HepG2 (cell line): Measurements from ENCODE around the gene KIF3A. TPM values are rescaled to one million over a fixed set of nuclear protein-coding genes. Genes with fewer than 3 reads are reported as not detected.

Source experiments
- ATAC-seq: fragments of 200-7000 bp; cut with Tn5 transposase; 3 replicates; pipeline ENCODE4 v1.9.1; 2020; ENCODE audit warnings: mild to moderate bottlenecking, moderate library complexity
- BruUV-seq: library from RNA; stranded (reverse); fragments of 400-500 nt; replicated peaks from 2 replicates; lab custom pipeline; 2021; lab: Mats Ljungman, UMichigan
- CTCF ChIA-PET: fragments of 300-600 bp; formaldehyde crosslinking; extraction: SDS; loops from one replicate; lab custom pipeline; 2021; ENCODE audit warnings: low total read pairs, inconsistent platforms, low intra/inter-chr PET ratio; lab: Yijun Ruan, JAX
- POLR2A ChIA-PET: fragments of 350-600 bp; sonication (Branson Sonifier 250); formaldehyde crosslinking; loops from one replicate; lab custom pipeline; 2020; ENCODE audit warnings: antibody characterized with exemption, inconsistent platforms; lab: Yijun Ruan, JAX
- DNase-seq: peaks from one replicate; pipeline ENCODE4 v3.0.0-alpha.2; 2015; ENCODE audit warnings: low spot score
- FAIRE-seq: peaks from 3 replicates; lab custom pipeline; 2011; peaks lifted over from hg19 to GRCh38; lab: Jason Lieb, UNC
- H2AFZ ChIP-seq: one replicate; pipeline ENCODE4 v1.6.1; 2011; ENCODE audit warnings: low read length, inconsistent platforms
- H3K27ac ChIP-seq: fragments of 300-600 bp; 3 replicates; pipeline ENCODE4 v1.8.0; 2011; ENCODE audit warnings: mixed run types, mild to moderate bottlenecking, mixed read lengths, low read length, inconsistent platforms; ENCODE audit not compliant: insufficient read depth; ENCODE audit errors: extremely low read length
- H3K27me3 ChIP-seq, 2 experiments: fragments of 200-600 bp in 1 of 2; 2 replicates in 1 of 2; 3 replicates in 1 of 2; pipeline versions ENCODE4 v1.6.0 to v1.8.0; 2011; ENCODE audit warnings: low read length in 2 of 2, mild to moderate bottlenecking in 2 of 2, moderate library complexity in 2 of 2, inconsistent platforms in 1 of 2; ENCODE audit not compliant: insufficient read depth in 2 of 2, control insufficient read depth in 1 of 2
- H3K36me3 ChIP-seq, 2 experiments: fragments of 200-600 bp in 1 of 2; replicated peaks in 1 of 2; 2 replicates in 1 of 2; 3 replicates in 1 of 2; pipeline versions ENCODE4 v1.5.1 to v1.8.0; 2011; ENCODE audit warnings: low read length in 2 of 2, inconsistent platforms in 1 of 2; ENCODE audit not compliant: insufficient read depth in 2 of 2, control insufficient read depth in 1 of 2
- H3K4me1 ChIP-seq: 2 replicates; pipeline ENCODE4 v1.5.1; 2012; ENCODE audit warnings: low read length, inconsistent platforms; ENCODE audit not compliant: insufficient read depth
- H3K4me2 ChIP-seq: 2 replicates; pipeline ENCODE4 v1.6.0; 2011; ENCODE audit warnings: low read depth, low read length, inconsistent platforms
- H3K4me3 ChIP-seq, 3 experiments: fragments of 200-600 bp in 1 of 3; sonication (generic), shearing (Covaris generic) in 1 of 3; replicated peaks in 1 of 3; 2 replicates each; pipeline ENCODE4 v1.5.1; 2011 to 2016; ENCODE audit warnings: low read length in 3 of 3, inconsistent platforms in 2 of 3, low read depth in 2 of 3, mild to moderate bottlenecking in 2 of 3, control low read depth in 1 of 3, mixed read lengths in 1 of 3; ENCODE audit not compliant: insufficient read depth in 1 of 3
- H3K79me2 ChIP-seq: one replicate; pipeline ENCODE4 v1.6.1; 2011; ENCODE audit warnings: low read length, inconsistent platforms; ENCODE audit not compliant: insufficient read depth
- H3K9ac ChIP-seq: 2 replicates; pipeline ENCODE4 v1.6.0; 2011; ENCODE audit warnings: mild to moderate bottlenecking, low read depth, low read length, inconsistent platforms; ENCODE audit not compliant: insufficient read depth
- H3K9me3 ChIP-seq: 2 replicates; pipeline ENCODE4 v1.5.1; 2012; ENCODE audit warnings: mild to moderate bottlenecking, low read length
- H4K20me1 ChIP-seq: 2 replicates; pipeline ENCODE4 v1.6.0; 2011; ENCODE audit warnings: inconsistent platforms, mild to moderate bottlenecking, low read length, moderate library complexity; ENCODE audit not compliant: insufficient read depth
- BORCS8-MEF2B ChIP-seq: sonication (generic); formaldehyde crosslinking; IDR thresholded peaks from 2 replicates; pipeline ENCODE4 v1.8.0; 2022; ENCODE audit warnings: mild to moderate bottlenecking, missing genetic modification reagents
- HCFC1 ChIP-seq: fragments of 150-350 bp; IDR thresholded peaks from 2 replicates; pipeline ENCODE4 v1.6.1; 2014; ENCODE audit warnings: low read depth, low read length
- RARA ChIP-seq: IDR thresholded peaks from 2 replicates; pipeline ENCODE4 v1.6.1; 2016; ENCODE audit warnings: missing genetic modification reagents, missing compliant biosample characterization
- SNRNP70 ChIP-seq: fragments of 200-400 bp; formaldehyde crosslinking; IDR thresholded peaks from 2 replicates; pipeline ENCODE4 v1.6.1; 2017; ENCODE audit warnings: mild to moderate bottlenecking, low read depth, low read length, moderate library complexity
- STAT5B ChIP-seq: sonication (generic); formaldehyde crosslinking; IDR thresholded peaks from 2 replicates; pipeline ENCODE4 v1.4.0; 2020; ENCODE audit warnings: missing genetic modification reagents
- TCF7 ChIP-seq: sonication (generic); IDR thresholded peaks from 2 replicates; pipeline ENCODE4 v1.6.1; 2016; ENCODE audit warnings: antibody characterized with exemption, low read depth
- ZNF331 ChIP-seq: sonication (generic); formaldehyde crosslinking; IDR thresholded peaks from 2 replicates; pipeline ENCODE4 v1.4.0; 2020; ENCODE audit warnings: missing genetic modification reagents
- ZNF775 ChIP-seq: sonication (generic); formaldehyde crosslinking; IDR thresholded peaks from 2 replicates; pipeline ENCODE4 v1.4.0; 2020; ENCODE audit warnings: missing genetic modification reagents, mild to moderate bottlenecking, moderate library complexity, borderline replicate concordance
- WGBS: methylation state at CpG from one replicate; pipeline ENCODE4 v1.1.6; 2017; ENCODE audit warnings: low lambda C conversion rate; 5-methylcytosine and 5-hydroxymethylcytosine counted together
- in situ Hi-C: cut with HindIII; loops from 2 replicates; pipeline ENCODE4 v1.10.0; 2017; ENCODE audit warnings: low pct_unique_long_range_greater_than_20kb; ENCODE audit not compliant: extremely low pct_ligation_motif_present
- intact Hi-C: fragments of 100-400 bp; cut with micrococcal nuclease; formaldehyde crosslinking; loops from one replicate; pipeline ENCODE4 v1.10.0; 2022; ENCODE audit not compliant: unreplicated experiment
- polyA plus RNA-seq, 8 experiments: library from polyadenylated mRNA; depleted of rRNA in 3 of 8; stranded (reverse) in 7 of 8; unstranded in 1 of 8; fragments of >200 nt; fragmentation: Illumina TruSeq in 4 of 8; extraction: Trizol in 4 of 8; gene quantifications; 2 replicates each; pipeline versions ENCODE4 v1.2.1 to v1.2.3, GENCODE V29; 2011 to 2016; ENCODE audit warnings: low read depth in 4 of 8, missing spikeins in 1 of 8, mixed read lengths in 1 of 8; ENCODE audit not compliant: insufficient read depth in 1 of 8
- total RNA-seq, 5 experiments: library from RNA; depleted of rRNA; stranded (reverse); fragments of >200 nt; fragmentation: Illumina TruSeq; extraction: Trizol; gene quantifications; 2 replicates each; pipeline ENCODE4 v1.2.3, GENCODE V29; 2016; ENCODE audit warnings: low read depth in 1 of 5
- TF ChIP-seq, protein P1 (sequence below): sonication (generic); formaldehyde crosslinking; IDR thresholded peaks from 2 replicates; pipeline ENCODE4 v1.4.0; 2020; ENCODE audit warnings: missing genetic modification reagents
- TF ChIP-seq, protein P2 (sequence below): sonication (generic); formaldehyde crosslinking; IDR thresholded peaks from 2 replicates; pipeline ENCODE4 v1.5.0; 2020; ENCODE audit warnings: mild to moderate bottlenecking, missing genetic modification reagents, borderline replicate concordance

The KIF3A gene
- total and polyA plus RNA-seq, 2 of the 13 experiments (the other 11 are each of a cell fraction or from before 2014, with no cell fraction given) = 2.3 to 8.4 TPM

DNA sequence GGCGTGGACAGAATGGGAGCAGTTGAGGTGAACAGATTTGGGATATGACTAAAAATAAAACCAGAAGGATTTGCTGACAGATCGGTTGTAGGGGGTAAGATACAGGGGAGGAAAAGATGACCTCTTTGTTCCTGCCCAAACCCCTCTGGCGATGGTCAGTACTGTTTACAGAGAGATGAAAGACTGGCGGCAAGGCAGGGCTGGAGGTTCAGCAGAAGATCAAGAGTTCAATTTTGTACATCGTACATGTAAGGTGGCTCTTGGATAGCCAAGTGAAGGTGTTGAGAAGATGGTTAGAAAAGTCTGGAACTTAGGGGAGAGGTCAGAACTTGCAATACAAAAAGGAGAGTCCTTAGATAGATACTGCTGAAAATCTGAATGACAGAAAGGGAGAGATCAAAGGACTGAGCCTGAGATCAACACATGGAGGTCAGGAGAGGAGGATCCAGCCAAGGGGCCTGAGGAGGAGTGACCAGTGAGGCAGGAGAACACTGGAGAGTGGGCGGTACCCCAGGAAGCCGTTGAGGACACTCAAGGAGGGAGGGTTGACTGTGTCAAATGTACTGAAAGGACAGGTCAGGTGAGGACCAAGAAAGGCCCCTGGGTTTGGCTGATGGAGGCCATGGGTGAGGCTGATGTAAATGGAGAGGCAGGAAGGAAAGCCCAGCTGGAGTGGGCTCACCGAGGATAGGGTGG lies 56.4 kb downstream of the KIF3A start:
- H3K27ac ChIP-seq = no peak overlapping the region
- ATAC-seq (peak; percentile 50), FAIRE-seq (peak; percentile 54), DNase-seq (no peak)
- no peaks in the 10 kb centered on the region for H4K20me1 ChIP-seq
- 41% methylated on average over 8 of the region's 8 CpGs for WGBS
- peaks cover 21% of the 10 kb centered on the region for H3K4me1 ChIP-seq
- H3K79me2 ChIP-seq = no peaks in the 10 kb centered on the region
- H3K4me3 ChIP-seq = no peak overlapping the region
- H3K9ac ChIP-seq = no peak overlapping the region
- H3K27me3 ChIP-seq = peaks cover 0 to under 1% of the 10 kb centered on the region in 2 experiments; a peak in 1 of 5 replicates
- ChIA-PET CTCF (no interaction called here), POLR2A (no interaction called here)
- in situ Hi-C loops = no loop called here
- intact Hi-C loops = no loop called here
- H3K36me3 ChIP-seq = no peaks in the 10 kb centered on the region
- BruUV-seq = no TSS peak
- TF ChIP-seq RARA (CRISPR knock-in tag) = 0 out of 2 replicates have a peak, but pooled peaks have one; percentile 10
- TF ChIP-seq ZNF775 (CRISPR knock-in tag) = no peak
- TF ChIP-seq TCF7 = peak; percentile 48
- H3K4me2 ChIP-seq = no peak overlapping the region
- H3K9me3 ChIP-seq = no peaks in the 10 kb centered on the region
- H2AFZ ChIP-seq = no peak overlapping the region

DNA sequence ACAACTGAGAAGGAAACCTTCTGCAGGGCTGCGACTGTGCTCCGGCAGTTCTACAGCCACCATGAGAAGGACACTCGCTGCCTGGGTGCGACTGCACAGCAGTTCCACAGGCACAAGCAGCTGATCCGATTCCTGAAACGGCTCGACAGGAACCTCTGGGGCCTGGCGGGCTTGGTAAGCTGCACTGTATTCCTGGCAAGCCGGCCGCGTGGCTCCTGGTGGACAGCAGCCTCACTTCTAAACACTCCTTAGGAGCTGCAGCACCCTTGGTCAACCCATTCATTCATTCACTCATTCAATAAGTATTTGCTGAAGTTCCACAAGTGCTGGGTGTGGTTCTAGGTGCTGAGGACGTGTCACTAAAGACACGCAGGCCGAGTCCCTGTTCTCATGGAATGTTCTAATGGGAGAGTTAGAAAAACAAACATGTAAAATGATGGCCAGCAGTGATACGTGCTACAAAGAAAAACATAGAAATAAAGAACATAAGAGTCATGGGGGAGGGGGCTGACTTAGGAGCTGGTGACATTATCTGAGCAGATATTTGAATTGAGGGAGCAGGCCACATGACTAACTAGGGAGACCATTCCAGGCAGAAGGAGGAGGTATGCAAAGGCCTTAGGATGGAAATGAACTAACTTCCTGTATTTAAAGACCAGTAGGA lies 57.5 kb downstream of the KIF3A start:
- H3K4me3 ChIP-seq = no peak overlapping the region
- H3K79me2 ChIP-seq = no peaks in the 10 kb centered on the region
- H2AFZ ChIP-seq = no peak overlapping the region
- no TSS peak for BruUV-seq
- ATAC-seq (no peak), FAIRE-seq (no peak), DNase-seq (no peak)
- H3K4me1 ChIP-seq = peaks cover 27% of the 10 kb centered on the region
- no peaks in the 10 kb centered on the region for H3K9me3 ChIP-seq
- no peak overlapping the region for H3K9ac ChIP-seq
- WGBS = 87% methylated on average over 9 of the region's 15 CpGs
- in situ Hi-C loops = no loop called here
- POLR2A ChIA-PET = no interaction called here
- CTCF ChIA-PET = no interaction called here
- no peaks in the 10 kb centered on the region for H3K36me3 ChIP-seq
- intact Hi-C loops = loop anchor here (5.0 to 10.0 kb wide), 2 partner anchors 65 to 293 kb away; no protein-coding TSS in a partner anchor
- H4K20me1 ChIP-seq = no peaks in the 10 kb centered on the region
- no peak overlapping the region for H3K4me2 ChIP-seq
- H3K27me3 ChIP-seq = peaks cover 1 to 5% of the 10 kb centered on the region in 2 experiments; a peak in 1 of 5 replicates
- H3K27ac ChIP-seq = no peak overlapping the region
- TF ChIP-seq, protein P1, sequence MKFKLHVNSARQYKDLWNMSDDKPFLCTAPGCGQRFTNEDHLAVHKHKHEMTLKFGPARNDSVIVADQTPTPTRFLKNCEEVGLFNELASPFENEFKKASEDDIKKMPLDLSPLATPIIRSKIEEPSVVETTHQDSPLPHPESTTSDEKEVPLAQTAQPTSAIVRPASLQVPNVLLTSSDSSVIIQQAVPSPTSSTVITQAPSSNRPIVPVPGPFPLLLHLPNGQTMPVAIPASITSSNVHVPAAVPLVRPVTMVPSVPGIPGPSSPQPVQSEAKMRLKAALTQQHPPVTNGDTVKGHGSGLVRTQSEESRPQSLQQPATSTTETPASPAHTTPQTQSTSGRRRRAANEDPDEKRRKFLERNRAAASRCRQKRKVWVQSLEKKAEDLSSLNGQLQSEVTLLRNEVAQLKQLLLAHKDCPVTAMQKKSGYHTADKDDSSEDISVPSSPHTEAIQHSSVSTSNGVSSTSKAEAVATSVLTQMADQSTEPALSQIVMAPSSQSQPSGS (CRISPR knock-in tag) = no peak
- TF ChIP-seq SNRNP70 (no peak), ZNF331 (CRISPR knock-in tag) (no peak), BORCS8-MEF2B (CRISPR knock-in tag) (no peak), HCFC1 (no peak), STAT5B (CRISPR knock-in tag) (no peak)
- TF ChIP-seq, protein P2, sequence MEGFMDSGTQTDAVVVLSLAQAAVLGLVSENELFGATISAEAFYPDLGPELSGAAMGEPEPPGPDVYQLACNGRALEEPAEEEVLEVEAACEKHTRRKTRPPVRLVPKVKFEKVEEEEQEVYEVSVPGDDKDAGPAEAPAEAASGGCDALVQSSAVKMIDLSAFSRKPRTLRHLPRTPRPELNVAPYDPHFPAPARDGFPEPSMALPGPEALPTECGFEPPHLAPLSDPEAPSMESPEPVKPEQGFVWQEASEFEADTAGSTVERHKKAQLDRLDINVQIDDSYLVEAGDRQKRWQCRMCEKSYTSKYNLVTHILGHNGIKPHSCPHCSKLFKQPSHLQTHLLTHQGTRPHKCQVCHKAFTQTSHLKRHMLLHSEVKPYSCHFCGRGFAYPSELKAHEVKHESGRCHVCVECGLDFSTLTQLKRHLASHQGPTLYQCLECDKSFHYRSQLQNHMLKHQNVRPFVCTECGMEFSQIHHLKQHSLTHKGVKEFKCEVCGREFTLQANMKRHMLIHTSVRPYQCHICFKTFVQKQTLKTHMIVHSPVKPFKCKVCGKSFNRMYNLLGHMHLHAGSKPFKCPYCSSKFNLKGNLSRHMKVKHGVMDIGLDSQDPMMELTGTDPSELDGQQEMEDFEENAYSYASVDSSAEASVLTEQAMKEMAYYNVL (CRISPR knock-in tag) = no peak
